ENCODE measurements around the gene UNC93A. TPM values are rescaled to one million over a fixed set of nuclear protein-coding genes. Genes with fewer than 3 reads are reported as not detected.

Gene UNC93A
- total RNA-seq, 1 donor from 2014 or later, result not detected

Other genes starting within 250 kb of the UNC93A start
- not detected for gene CCR6, start 168.2 kb upstream of the UNC93A start, total RNA-seq
- not detected for gene GPR31, start 133.3 kb upstream of the UNC93A start, total RNA-seq
- gene TTLL2, start 33.8 kb downstream of the UNC93A start, total RNA-seq, result 1.2 TPM